PFSK-1 (cell line): ENCODE data around the gene GYS1.

Experiments
- POLR2AphosphoS5 ChIP-seq: IDR thresholded peaks from 2 replicates; pipeline ENCODE4 v1.6.1; 2012; ENCODE audit warnings: low read depth, mild to moderate bottlenecking, control low read depth, low read length, moderate library complexity
- SIN3A ChIP-seq: IDR thresholded peaks from 2 replicates; pipeline ENCODE4 v1.6.1; 2012; ENCODE audit warnings: mild to moderate bottlenecking, low read length, moderate library complexity, borderline replicate concordance; ENCODE audit not compliant: insufficient read depth
- TAF1 ChIP-seq: IDR thresholded peaks from 2 replicates; pipeline ENCODE4 v1.6.1; 2012; ENCODE audit warnings: low read length, control low read depth, borderline replicate concordance; ENCODE audit not compliant: insufficient read depth
- TF ChIP-seq, protein P1 (sequence below), 2 experiments: IDR thresholded peaks; 2 replicates each; pipeline versions ENCODE4 v1.6.1 to v1.8.0; 2011 to 2012; ENCODE audit warnings: low read depth in 2 of 2, low read length in 2 of 2, control low read depth in 1 of 2, inconsistent platforms in 1 of 2, mild to moderate bottlenecking in 1 of 2, moderate library complexity in 1 of 2; ENCODE audit not compliant: insufficient read depth in 1 of 2

DNA sequence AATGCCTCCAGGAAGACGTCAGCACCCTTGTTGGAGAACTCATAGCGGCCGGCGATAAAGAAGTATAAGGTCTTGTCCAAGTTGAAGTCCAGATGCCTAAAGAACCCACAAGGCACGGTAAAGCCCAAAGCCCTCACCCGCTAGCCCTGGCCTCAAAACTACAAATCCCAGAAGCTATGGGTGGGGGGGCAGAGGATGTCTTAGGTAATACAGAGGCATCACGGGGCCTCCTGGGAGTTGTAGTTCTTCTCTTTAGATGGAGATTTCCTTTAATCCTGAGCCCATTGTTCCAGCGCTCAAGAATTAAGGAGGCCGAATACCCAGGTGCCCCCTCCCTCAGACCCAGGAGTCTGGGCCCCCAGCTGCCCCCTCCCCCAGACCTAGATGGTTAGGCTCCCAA is 10.8 kb downstream of the GYS1 start:
- no peak for TF ChIP-seq POLR2AphosphoS5
- no peak for TF ChIP-seq SIN3A
- TF ChIP-seq TAF1: no peak
- TF ChIP-seq, protein P1, sequence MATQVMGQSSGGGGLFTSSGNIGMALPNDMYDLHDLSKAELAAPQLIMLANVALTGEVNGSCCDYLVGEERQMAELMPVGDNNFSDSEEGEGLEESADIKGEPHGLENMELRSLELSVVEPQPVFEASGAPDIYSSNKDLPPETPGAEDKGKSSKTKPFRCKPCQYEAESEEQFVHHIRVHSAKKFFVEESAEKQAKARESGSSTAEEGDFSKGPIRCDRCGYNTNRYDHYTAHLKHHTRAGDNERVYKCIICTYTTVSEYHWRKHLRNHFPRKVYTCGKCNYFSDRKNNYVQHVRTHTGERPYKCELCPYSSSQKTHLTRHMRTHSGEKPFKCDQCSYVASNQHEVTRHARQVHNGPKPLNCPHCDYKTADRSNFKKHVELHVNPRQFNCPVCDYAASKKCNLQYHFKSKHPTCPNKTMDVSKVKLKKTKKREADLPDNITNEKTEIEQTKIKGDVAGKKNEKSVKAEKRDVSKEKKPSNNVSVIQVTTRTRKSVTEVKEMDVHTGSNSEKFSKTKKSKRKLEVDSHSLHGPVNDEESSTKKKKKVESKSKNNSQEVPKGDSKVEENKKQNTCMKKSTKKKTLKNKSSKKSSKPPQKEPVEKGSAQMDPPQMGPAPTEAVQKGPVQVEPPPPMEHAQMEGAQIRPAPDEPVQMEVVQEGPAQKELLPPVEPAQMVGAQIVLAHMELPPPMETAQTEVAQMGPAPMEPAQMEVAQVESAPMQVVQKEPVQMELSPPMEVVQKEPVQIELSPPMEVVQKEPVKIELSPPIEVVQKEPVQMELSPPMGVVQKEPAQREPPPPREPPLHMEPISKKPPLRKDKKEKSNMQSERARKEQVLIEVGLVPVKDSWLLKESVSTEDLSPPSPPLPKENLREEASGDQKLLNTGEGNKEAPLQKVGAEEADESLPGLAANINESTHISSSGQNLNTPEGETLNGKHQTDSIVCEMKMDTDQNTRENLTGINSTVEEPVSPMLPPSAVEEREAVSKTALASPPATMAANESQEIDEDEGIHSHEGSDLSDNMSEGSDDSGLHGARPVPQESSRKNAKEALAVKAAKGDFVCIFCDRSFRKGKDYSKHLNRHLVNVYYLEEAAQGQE (IDR thresholded peaks at IDR 0.05; ENCODE audit: insufficient read depth in 1 of 2, low read depth in 2 of 2, low read length in 2 of 2): no peak
